ENCODE data around the gene ACSS1.

ACSS1 gene

DNA sequence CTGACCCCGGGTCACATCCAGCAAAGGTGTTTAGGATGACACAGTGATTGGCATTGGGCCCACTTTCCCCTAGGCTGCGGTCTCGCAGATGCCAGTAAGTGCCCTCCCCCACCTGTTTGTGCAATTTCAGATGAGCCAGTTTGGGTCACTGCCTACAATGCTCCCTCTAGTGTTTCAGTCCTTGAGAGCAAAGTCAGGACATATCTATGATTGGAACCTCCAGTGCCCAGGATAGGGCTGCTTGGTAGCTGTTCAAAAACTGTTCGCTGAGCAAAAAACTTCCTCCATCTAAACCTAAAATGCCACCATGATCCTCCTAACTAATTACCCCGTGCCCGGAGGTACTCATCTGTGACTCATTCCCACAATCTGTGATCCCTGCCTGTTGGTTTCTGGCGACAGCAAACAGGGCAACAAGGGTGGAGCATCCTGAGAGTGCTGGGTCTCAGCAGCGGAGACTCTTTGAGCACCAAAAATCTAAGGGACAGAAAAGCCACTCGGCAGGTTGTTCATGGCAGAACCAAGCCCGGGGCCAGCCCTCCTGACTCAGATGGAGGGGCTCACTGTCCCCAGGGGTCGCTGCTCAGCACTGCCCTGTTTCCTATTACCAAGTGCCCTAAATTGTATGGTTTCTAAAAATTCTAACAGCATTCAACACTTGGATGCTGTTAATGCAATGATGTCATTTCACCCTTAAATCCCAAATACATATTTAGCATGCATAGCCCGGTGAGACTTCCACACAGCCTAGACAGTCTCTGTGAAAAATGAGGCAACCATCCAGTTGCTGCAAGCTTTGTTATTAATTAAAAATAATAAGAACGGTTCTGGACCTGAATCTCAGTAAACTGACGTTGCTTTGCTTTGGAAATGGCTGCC lies 19.0 kb upstream of the ACSS1 start:
- peak overlapping the region in 1 of 2 experiments; percentile 29 for H3K4me3 ChIP-seq (ENCODE audit: low read depth in 1 of 2, low read length in 1 of 2)

DNA sequence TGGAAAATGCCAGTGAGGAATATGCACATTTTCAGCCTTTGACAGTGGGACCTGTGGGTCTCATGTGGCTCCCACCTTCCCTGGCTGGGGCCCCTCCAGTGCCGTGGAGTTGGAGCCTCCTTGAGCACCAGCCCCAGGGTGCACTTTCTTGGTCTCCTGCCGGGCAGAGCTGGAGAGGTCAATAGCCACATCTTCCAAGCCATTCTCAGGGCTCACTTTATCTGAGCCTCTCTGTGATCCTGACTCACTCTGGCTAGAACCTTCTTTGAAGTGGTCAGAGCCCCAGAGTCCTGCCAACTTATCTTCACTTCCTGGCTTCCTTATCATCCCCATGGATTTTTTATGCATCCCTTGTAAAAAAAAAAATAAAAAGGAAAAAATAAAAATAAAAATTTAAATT lies 18.3 kb upstream of the ACSS1 start:
- TF ChIP-seq, protein P1, sequence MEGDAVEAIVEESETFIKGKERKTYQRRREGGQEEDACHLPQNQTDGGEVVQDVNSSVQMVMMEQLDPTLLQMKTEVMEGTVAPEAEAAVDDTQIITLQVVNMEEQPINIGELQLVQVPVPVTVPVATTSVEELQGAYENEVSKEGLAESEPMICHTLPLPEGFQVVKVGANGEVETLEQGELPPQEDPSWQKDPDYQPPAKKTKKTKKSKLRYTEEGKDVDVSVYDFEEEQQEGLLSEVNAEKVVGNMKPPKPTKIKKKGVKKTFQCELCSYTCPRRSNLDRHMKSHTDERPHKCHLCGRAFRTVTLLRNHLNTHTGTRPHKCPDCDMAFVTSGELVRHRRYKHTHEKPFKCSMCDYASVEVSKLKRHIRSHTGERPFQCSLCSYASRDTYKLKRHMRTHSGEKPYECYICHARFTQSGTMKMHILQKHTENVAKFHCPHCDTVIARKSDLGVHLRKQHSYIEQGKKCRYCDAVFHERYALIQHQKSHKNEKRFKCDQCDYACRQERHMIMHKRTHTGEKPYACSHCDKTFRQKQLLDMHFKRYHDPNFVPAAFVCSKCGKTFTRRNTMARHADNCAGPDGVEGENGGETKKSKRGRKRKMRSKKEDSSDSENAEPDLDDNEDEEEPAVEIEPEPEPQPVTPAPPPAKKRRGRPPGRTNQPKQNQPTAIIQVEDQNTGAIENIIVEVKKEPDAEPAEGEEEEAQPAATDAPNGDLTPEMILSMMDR (IDR thresholded peaks at IDR 0.05) = no peak
- H3K4me1 ChIP-seq (ENCODE audit: control insufficient read depth in 1 of 2, insufficient read depth in 1 of 2, low read depth in 1 of 2, low read length in 1 of 2) = peaks cover 6 to 13% of the 10 kb centered on the region in 2 experiments
- peaks cover 100% of the 10 kb centered on the region for H3K27me3 ChIP-seq

More for the DNA sequence above, 19.0 kb upstream of the ACSS1 start:
- Histone ChIP-seq H3K27ac (no peak overlapping the region), H3K4me1 (ENCODE audit: control insufficient read depth in 1 of 2, insufficient read depth in 1 of 2, low read depth in 1 of 2, low read length in 1 of 2) (peaks cover 6 to 13% of the 10 kb centered on the region in 2 experiments), H3K36me3 (no peaks in the 10 kb centered on the region), H3K9me3 (no peaks in the 10 kb centered on the region), H3K27me3 (peaks cover 100% of the 10 kb centered on the region)
- TF ChIP-seq, protein P1 (IDR thresholded peaks at IDR 0.05) = no peak

DNA sequence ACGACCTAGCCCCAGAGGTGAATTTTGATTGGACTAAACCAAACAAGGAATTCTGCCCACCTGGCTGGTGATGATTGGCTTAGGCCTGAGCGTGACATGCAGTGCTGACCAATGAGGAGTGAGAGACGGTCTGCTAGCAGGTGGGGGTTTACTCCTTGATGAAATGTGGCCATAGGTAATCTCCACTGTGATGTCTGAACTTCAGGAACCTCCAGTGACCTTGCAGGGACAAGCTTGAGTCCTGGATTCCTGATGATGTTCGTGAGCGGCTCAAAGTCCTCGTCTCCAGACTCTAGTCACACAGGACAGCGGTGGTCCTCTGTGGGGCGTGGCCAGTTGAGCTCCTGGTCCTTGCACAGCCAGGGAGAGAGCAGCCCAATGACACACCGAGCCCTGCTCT lies 15.6 kb upstream of the ACSS1 start:
- Histone ChIP-seq H3K4me1 (ENCODE audit: control insufficient read depth in 1 of 2, insufficient read depth in 1 of 2, low read depth in 1 of 2, low read length in 1 of 2) (peaks cover 6 to 13% of the 10 kb centered on the region in 2 experiments), H3K36me3 (no peaks in the 10 kb centered on the region), H3K4me3 (ENCODE audit: low read depth in 1 of 2, low read length in 1 of 2) (no peak overlapping the region), H3K27me3 (peaks cover 100% of the 10 kb centered on the region), H3K27ac (no peak overlapping the region), H3K9me3 (no peaks in the 10 kb centered on the region)
- TF ChIP-seq, protein P1 (IDR thresholded peaks at IDR 0.05) = no peak

More for the DNA sequence above, 18.3 kb upstream of the ACSS1 start:
- H3K27ac ChIP-seq = no peak overlapping the region
- H3K9me3 ChIP-seq = no peaks in the 10 kb centered on the region
- H3K4me3 ChIP-seq (ENCODE audit: low read depth in 1 of 2, low read length in 1 of 2) = no peak overlapping the region
- H3K36me3 ChIP-seq = no peaks in the 10 kb centered on the region

DNA sequence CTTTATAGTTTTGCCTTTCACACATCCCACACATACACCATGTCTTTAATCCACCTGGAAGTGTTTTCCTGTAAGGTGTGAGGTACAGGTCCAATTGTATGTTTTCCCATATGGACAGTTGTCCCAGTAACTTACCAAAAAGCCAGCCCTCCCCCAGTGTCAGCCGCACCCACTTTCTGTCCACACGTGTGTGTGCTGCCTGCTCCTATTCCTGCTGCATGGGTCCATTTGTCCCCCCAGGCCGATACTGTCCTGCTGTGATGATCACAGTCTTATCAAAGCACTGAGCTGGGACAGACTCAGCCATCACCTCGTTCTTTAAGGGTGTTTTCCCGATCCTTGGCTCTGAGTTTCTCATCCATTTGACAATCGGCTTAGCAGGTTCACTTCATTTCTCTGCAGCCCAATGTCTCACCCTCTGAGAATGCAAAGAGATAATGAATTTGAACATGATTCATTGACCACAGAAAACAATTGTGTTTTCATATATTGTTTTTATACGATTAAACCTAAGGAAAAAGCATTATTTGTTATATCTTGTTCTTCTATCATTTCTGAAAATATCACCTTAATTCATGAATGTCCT lies 14.4 kb upstream of the ACSS1 start:
- Histone ChIP-seq H3K4me1 (ENCODE audit: control insufficient read depth in 1 of 2, insufficient read depth in 1 of 2, low read depth in 1 of 2, low read length in 1 of 2) (peaks cover under 1 to 8% of the 10 kb centered on the region in 2 experiments), H3K27me3 (peaks cover 100% of the 10 kb centered on the region)
- TF ChIP-seq, protein P1 (IDR thresholded peaks at IDR 0.05) = no peak

DNA sequence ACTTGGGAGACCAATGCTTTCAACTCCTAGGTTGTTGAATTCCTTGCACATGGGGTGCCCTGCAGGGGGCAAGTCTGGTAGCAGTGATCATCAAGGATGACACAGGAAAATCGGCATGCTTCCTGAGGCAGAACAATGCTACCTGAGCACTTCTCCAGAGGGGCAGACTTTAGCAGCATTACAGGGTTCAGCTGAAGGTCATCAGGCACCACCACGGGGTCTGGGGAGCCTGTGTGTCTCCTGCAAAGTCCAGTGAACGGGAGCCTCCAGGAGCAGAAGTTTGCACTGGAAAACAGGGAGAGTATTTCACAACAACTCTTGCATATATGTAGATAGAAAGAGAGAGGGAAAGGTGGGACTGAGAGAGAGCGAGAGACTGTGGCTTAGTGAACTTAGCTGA lies 13.8 kb upstream of the ACSS1 start:
- Histone ChIP-seq H3K27ac (no peak overlapping the region), H3K4me3 (ENCODE audit: low read depth in 1 of 2, low read length in 1 of 2) (no peak overlapping the region), H3K9me3 (no peaks in the 10 kb centered on the region), H3K27me3 (peaks cover 95% of the 10 kb centered on the region), H3K4me1 (ENCODE audit: control insufficient read depth in 1 of 2, insufficient read depth in 1 of 2, low read depth in 1 of 2, low read length in 1 of 2) (peaks cover 0 to 2% of the 10 kb centered on the region in 2 experiments), H3K36me3 (no peaks in the 10 kb centered on the region)
- TF ChIP-seq, protein P1 (IDR thresholded peaks at IDR 0.05) = no peak

More for the DNA sequence above, 14.4 kb upstream of the ACSS1 start:
- Histone ChIP-seq H3K36me3 (no peaks in the 10 kb centered on the region), H3K27ac (no peak overlapping the region), H3K9me3 (no peaks in the 10 kb centered on the region), H3K4me3 (ENCODE audit: low read depth in 1 of 2, low read length in 1 of 2) (no peak overlapping the region)

Measured in neutrophil (primary cell).